Natural killer cell treated with Interleukin-12 subunit alpha and Interleukin-12 subunit beta and Interleukin-15 and Interleukin-18, amount 100 ng/mL, for 72 hours (primary cell): Measurements from ENCODE around the gene PRICKLE2. TPM values are rescaled to one million over a fixed set of nuclear protein-coding genes. Genes with fewer than 3 reads are reported as not detected.

ENCODE experiments used
- ATAC-seq, 2 donors: fragments of 150-1000 bp; cut with Tn5 transposase in 1 of 2; sonication (Bioruptor Pico), chemical (Tn5 transposase) in 1 of 2; 2 replicates each; pipeline ENCODE4 v1.10.0; 2021
- DNase-seq: peaks from one replicate; pipeline ENCODE4 v3.0.0; 2022; ENCODE audit warnings: low spot score
- H3K27ac Mint-ChIP-seq, 2 donors: 1 replicate in 1 of 2; 2 replicates in 1 of 2; pipeline ENCODE4 v1.8.0; 2022; ENCODE audit warnings: mixed read lengths in 2 of 2, mild to moderate bottlenecking in 1 of 2, moderate library complexity in 1 of 2
- H3K27me3 Mint-ChIP-seq, 2 donors: 1 replicate in 1 of 2; 2 replicates in 1 of 2; pipeline ENCODE4 v1.8.0; 2022; ENCODE audit warnings: mixed read lengths in 2 of 2
- H3K36me3 Mint-ChIP-seq: one replicate; pipeline ENCODE4 v1.8.0; 2022; ENCODE audit warnings: mixed read lengths
- H3K4me1 Mint-ChIP-seq, 2 donors: 1 replicate in 1 of 2; 2 replicates in 1 of 2; pipeline ENCODE4 v1.8.0; 2022; ENCODE audit warnings: low read depth in 2 of 2, mixed read lengths in 2 of 2, mild to moderate bottlenecking in 1 of 2
- H3K4me3 Mint-ChIP-seq: one replicate; pipeline ENCODE4 v1.8.0; 2022; ENCODE audit warnings: mixed read lengths
- H3K9me3 Mint-ChIP-seq: 2 replicates; pipeline ENCODE4 v1.8.0; 2022; ENCODE audit warnings: mixed read lengths
- total RNA-seq, 2 donors: library from RNA; stranded (reverse); gene quantifications; one replicate each; pipeline ENCODE4 v1.2.3, GENCODE V29; 2022

PRICKLE2 gene
- total RNA-seq, 2 donors from 2014 or later = 0.59 TPM; not detected in 1

GRCh38 chr3:64160000-64160695 is 65.1 kb downstream of the PRICKLE2 start:
- ATAC-seq = no peak
- H3K36me3 Mint-ChIP-seq = no peaks in the 10 kb centered on the region

GRCh38 chr3:64158334-64158733 is 66.9 kb downstream of the PRICKLE2 start:
- Mint-ChIP-seq H3K9me3 (no peaks in the 10 kb centered on the region), H3K27ac (no peak overlapping the region), H3K27me3 (peaks cover 0 to 9% of the 10 kb centered on the region in 2 donors), H3K36me3 (no peaks in the 10 kb centered on the region), H3K4me3 (no peak overlapping the region), H3K4me1 (no peaks in the 10 kb centered on the region)
- DNase-seq (no peak), ATAC-seq (no peak)

More at GRCh38 chr3:64160000-64160695, 65.1 kb downstream of the PRICKLE2 start:
- Mint-ChIP-seq H3K27ac (no peak overlapping the region), H3K27me3 (peaks cover 0 to 9% of the 10 kb centered on the region in 2 donors), H3K4me1 (no peaks in the 10 kb centered on the region), H3K9me3 (peaks cover 5% of the 10 kb centered on the region), H3K4me3 (no peak overlapping the region)
- DNase-seq = no peak

GRCh38 chr3:64157150-64158035 is 67.9 kb downstream of the PRICKLE2 start:
- H3K36me3 Mint-ChIP-seq = no peaks in the 10 kb centered on the region
- H3K4me3 Mint-ChIP-seq = no peak overlapping the region
- no peaks in the 10 kb centered on the region for H3K9me3 Mint-ChIP-seq
- ATAC-seq = no peak
- no peaks in the 10 kb centered on the region for H3K4me1 Mint-ChIP-seq
- H3K27ac Mint-ChIP-seq = no peak overlapping the region
- H3K27me3 Mint-ChIP-seq = peaks cover 0 to 9% of the 10 kb centered on the region in 2 donors
- DNase-seq = no peak

GRCh38 chr3:64155328-64155727 is 69.9 kb downstream of the PRICKLE2 start:
- no peaks in the 10 kb centered on the region for H3K36me3 Mint-ChIP-seq
- ATAC-seq (no peak), DNase-seq (no peak)
- H3K4me3 Mint-ChIP-seq = no peak overlapping the region
- no peak overlapping the region for H3K27ac Mint-ChIP-seq
- no peaks in the 10 kb centered on the region for H3K9me3 Mint-ChIP-seq
- H3K4me1 Mint-ChIP-seq = no peaks in the 10 kb centered on the region
- peaks cover 0 to 9% of the 10 kb centered on the region in 2 donors for H3K27me3 Mint-ChIP-seq

- no peak overlapping the region for H3K27ac Mint-ChIP-seq
Observed at GRCh38 chr3:64152676-64153466, 72.4 kb downstream of the PRICKLE2 start.

GRCh38 chr3:64152086-64152485 is 73.2 kb downstream of the PRICKLE2 start:
- ATAC-seq = no peak
- Mint-ChIP-seq H3K4me3 (no peak overlapping the region), H3K4me1 (no peaks in the 10 kb centered on the region), H3K9me3 (no peaks in the 10 kb centered on the region), H3K36me3 (no peaks in the 10 kb centered on the region), H3K27ac (no peak overlapping the region), H3K27me3 (no peaks in the 10 kb centered on the region)
- no peak for DNase-seq

More at GRCh38 chr3:64152676-64153466, 72.4 kb downstream of the PRICKLE2 start:
- Mint-ChIP-seq H3K27me3 (no peaks in the 10 kb centered on the region), H3K4me3 (no peak overlapping the region), H3K4me1 (no peaks in the 10 kb centered on the region), H3K9me3 (no peaks in the 10 kb centered on the region), H3K36me3 (no peaks in the 10 kb centered on the region)
- ATAC-seq (no peak), DNase-seq (no peak)

GRCh38 chr3:64151342-64151871 is 73.9 kb downstream of the PRICKLE2 start:
- H3K4me3 Mint-ChIP-seq = no peak overlapping the region
- no peak for ATAC-seq
- no peak overlapping the region for H3K27ac Mint-ChIP-seq
- no peak for DNase-seq
- no peaks in the 10 kb centered on the region for H3K9me3 Mint-ChIP-seq
- H3K36me3 Mint-ChIP-seq = no peaks in the 10 kb centered on the region
- H3K4me1 Mint-ChIP-seq = no peaks in the 10 kb centered on the region
- no peaks in the 10 kb centered on the region for H3K27me3 Mint-ChIP-seq

GRCh38 chr3:64150623-64151207 is 74.6 kb downstream of the PRICKLE2 start:
- no peaks in the 10 kb centered on the region for H3K36me3 Mint-ChIP-seq
- H3K27me3 Mint-ChIP-seq = no peaks in the 10 kb centered on the region
- ATAC-seq (no peak), DNase-seq (no peak)
- H3K4me3 Mint-ChIP-seq = no peak overlapping the region
- no peaks in the 10 kb centered on the region for H3K9me3 Mint-ChIP-seq
- H3K27ac Mint-ChIP-seq = no peak overlapping the region
- no peaks in the 10 kb centered on the region for H3K4me1 Mint-ChIP-seq

- H3K4me3 Mint-ChIP-seq = no peak overlapping the region
- no peaks in the 10 kb centered on the region for H3K4me1 Mint-ChIP-seq
- H3K27me3 Mint-ChIP-seq = no peaks in the 10 kb centered on the region
- H3K9me3 Mint-ChIP-seq = no peaks in the 10 kb centered on the region
- H3K36me3 Mint-ChIP-seq = no peaks in the 10 kb centered on the region
- no peak overlapping the region for H3K27ac Mint-ChIP-seq
- ATAC-seq = no peak
- no peak for DNase-seq
Observed at GRCh38 chr3:64149886-64150285, 75.4 kb downstream of the PRICKLE2 start.

GRCh38 chr3:64148955-64149653 is 76.2 kb downstream of the PRICKLE2 start:
- Mint-ChIP-seq H3K4me1 (no peaks in the 10 kb centered on the region), H3K9me3 (no peaks in the 10 kb centered on the region), H3K36me3 (no peaks in the 10 kb centered on the region), H3K27ac (no peak overlapping the region), H3K27me3 (no peaks in the 10 kb centered on the region), H3K4me3 (no peak overlapping the region)
- ATAC-seq = no peak
- DNase-seq = no peak

GRCh38 chr3:64147211-64147610 is 78.1 kb downstream of the PRICKLE2 start:
- Mint-ChIP-seq H3K4me1 (no peaks in the 10 kb centered on the region), H3K27ac (no peak overlapping the region), H3K9me3 (no peaks in the 10 kb centered on the region), H3K27me3 (no peaks in the 10 kb centered on the region), H3K4me3 (no peak overlapping the region), H3K36me3 (no peaks in the 10 kb centered on the region)
- ATAC-seq = no peak
- DNase-seq = no peak

- Mint-ChIP-seq H3K9me3 (no peaks in the 10 kb centered on the region), H3K4me3 (no peak overlapping the region), H3K36me3 (no peaks in the 10 kb centered on the region), H3K27me3 (no peaks in the 10 kb centered on the region), H3K27ac (no peak overlapping the region), H3K4me1 (no peaks in the 10 kb centered on the region)
- no peak for ATAC-seq
- DNase-seq = no peak
Observed at GRCh38 chr3:64145438-64145837, 79.8 kb downstream of the PRICKLE2 start.
